NCI-H748 (cell line): ENCODE results near the gene NTM.
"Not testable (repeated sequence)": the region's sequence is repeated elsewhere in the genome, so short reads cannot be mapped to it uniquely, and the experiment has no call there.

Experiments
- DNase-seq: peaks from one replicate; lab custom pipeline; 2025; ENCODE audit not compliant: unreplicated experiment; lab: John Stamatoyannopoulos, UW

NTM gene

GRCh38 chr11:132358573-132358953 lies 988.1 kb downstream of the NTM start:
- no peak for DNase-seq

DNA sequence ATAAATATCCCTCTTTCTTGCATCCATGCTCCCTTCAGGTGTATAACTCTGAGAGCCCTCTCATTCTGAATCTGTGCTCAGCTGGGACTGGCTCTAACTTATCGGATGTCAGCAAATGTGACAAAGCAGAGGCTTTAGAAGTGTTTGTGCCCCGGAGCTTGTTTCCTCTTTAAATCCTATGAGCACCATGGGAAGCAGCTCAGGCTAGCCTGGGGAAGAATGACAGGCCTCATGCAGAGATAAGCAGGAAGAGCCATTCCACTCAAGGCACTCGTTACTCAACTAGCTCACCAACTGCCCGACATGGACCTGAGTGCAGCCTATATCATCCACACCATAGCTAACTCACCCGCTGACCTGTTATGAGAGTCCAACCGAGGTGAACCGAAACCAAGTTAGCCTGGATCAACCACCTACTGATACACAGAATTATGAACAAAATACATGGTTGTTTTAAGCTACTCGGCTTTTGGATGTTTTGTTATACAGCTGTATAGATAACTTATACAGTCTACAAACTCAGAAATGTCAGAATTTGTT lies 990.7 kb downstream of the NTM start:
- no peak for DNase-seq

GRCh38 chr11:132365650-132366049 lies 995.2 kb downstream of the NTM start:
- no peak for DNase-seq

DNA sequence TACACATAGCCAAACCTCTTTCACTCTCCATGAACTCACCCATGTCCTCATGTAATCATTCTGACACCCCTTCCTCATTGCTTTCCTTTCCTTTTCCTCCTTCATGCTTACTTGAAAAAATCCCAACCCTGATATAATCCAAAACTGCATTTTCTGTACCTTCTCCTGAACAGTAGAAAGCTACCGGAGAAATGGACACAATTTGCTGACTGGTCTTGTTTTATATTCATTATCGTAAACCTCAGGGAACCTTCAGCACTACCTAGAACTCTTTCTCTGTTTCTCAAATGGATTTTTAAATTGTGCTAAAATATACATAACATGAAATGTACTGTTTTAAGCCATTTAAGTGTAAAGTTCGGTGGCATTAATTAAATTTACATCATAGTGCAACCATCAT lies 996.9 kb downstream of the NTM start:
- DNase-seq: no peak

DNA sequence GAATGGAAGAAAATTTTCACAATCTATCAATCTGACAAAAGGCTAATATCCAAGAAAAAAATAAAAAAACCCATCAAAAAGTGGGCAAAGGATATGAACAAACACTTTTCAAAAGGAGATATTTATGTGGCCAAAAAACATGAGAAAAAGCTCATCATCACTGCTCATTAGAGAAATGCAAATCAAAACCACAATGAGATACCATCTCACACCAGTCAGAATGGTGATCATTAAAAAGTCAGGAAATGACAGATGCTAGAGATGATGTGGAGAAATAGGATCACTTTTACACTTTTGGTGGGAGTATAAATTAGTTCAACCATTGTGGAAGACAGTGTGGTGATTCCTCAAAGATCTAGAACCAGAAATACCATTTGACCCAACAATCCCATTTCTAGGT lies 999.7 kb downstream of the NTM start:
- not testable (repeated sequence) for DNase-seq

DNA sequence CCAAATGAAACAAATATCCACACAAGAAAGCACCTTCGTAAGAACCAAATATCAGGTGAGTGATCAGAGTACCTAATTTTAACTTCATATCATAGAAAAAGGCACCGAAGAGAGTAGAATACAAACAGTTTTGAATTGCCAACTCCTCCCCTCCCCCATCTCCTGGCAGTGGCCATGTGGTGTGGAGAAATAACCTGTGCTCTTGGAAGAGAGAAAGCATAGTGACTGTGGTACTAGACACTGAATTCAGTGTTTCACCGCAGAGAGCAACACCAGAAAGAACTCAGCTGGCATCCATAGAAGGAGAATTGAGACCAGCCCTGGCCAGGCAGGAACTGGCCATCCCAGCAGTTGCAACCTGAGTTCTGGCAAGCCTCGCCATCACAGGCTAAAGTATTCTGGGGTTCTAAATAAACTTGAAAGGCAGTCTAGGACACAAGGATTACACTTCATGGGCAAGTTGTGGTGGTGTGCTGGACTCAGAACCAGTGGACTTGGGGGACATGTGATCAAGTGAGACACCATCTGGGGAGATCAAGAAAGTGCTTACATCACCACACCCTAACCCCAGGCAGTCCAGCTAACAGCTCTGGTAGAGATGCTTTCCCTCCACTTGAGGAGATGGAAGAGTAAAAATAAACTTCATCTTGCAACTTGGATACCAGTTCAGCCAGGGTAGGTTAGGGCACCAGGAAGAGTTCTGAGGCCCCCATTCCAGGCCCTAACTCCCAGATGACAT lies 1003.2 kb downstream of the NTM start:
- no peak for DNase-seq

DNA sequence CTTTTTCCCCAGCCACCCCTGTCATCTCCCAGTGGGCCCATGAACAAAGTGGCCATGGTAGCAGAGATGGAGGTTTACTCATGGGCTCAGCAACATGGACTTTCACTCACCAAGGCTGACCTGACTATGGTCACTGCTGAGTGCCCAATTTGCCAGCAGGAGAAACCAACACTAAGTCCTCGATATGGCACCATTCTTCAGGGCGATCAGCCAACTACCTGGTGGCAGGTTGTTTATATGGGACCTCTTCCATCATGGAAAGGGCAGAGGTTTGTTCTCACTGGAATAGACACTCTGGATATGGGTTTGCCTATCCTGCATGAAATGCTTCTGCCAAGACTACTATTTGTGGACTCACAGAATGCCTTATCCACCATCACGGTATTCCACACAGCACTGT lies 1009.1 kb downstream of the NTM start:
- DNase-seq: no peak
